GM15510 (cell line): Measurements from ENCODE around the gene CFLAR.
A peak's percentile ranks its signal among the peaks of the same experiment; 100 is the strongest.

Source experiments
- POLR2A ChIP-seq: IDR thresholded peaks from 3 replicates; pipeline ENCODE4 v1.6.1; 2011; ENCODE audit warnings: borderline replicate concordance; ENCODE audit not compliant: insufficient read length; ENCODE audit errors: extremely low read depth

CFLAR gene

GRCh38 chr2:201116115-201116958 is at the start of gene CFLAR:
Gene CFLAR (plus strand): TSS chr2:201116164. CDS start chr2:201129866, 13,702 bp downstream.
- TF ChIP-seq POLR2A, result peak; percentile 93

GRCh38 chr2:201070948-201071478 is 45.0 kb upstream of the CFLAR start:
- TF ChIP-seq POLR2A, result no peak

GRCh38 chr2:201071479-201072200 is 44.3 kb upstream of the CFLAR start, which contains the start of the genes HYCC2 and NDUFB3:
Gene HYCC2 (minus strand): TSS chr2:201071671. CDS start chr2:201024009, 47,662 bp downstream.
Gene NDUFB3 (plus strand): TSS chr2:201072001. CDS start chr2:201078883, 6,882 bp downstream.
- TF ChIP-seq POLR2A, result peak; percentile 42

- no peak for TF ChIP-seq POLR2A
Measured at GRCh38 chr2:201072201-201072530, 43.8 kb upstream of the CFLAR start.

- TF ChIP-seq POLR2A, result no peak
Measured at GRCh38 chr2:201073071-201073470, 42.9 kb upstream of the CFLAR start.

GRCh38 chr2:201074996-201075395 is 41.0 kb upstream of the CFLAR start:
- no peak for TF ChIP-seq POLR2A

GRCh38 chr2:201084863-201085262 is 31.1 kb upstream of the CFLAR start:
- TF ChIP-seq POLR2A, result no peak

- TF ChIP-seq POLR2A, result no peak
Measured at GRCh38 chr2:201090574-201090973, 25.4 kb upstream of the CFLAR start.

GRCh38 chr2:201093573-201093972 is 22.4 kb upstream of the CFLAR start:
- TF ChIP-seq POLR2A, result no peak

- no peak for TF ChIP-seq POLR2A
Measured at GRCh38 chr2:201100497-201100896, 15.5 kb upstream of the CFLAR start.

GRCh38 chr2:201105759-201106158 is 10.2 kb upstream of the CFLAR start:
- no peak for TF ChIP-seq POLR2A

GRCh38 chr2:201107624-201108023 is 8.3 kb upstream of the CFLAR start:
- no peak for TF ChIP-seq POLR2A

GRCh38 chr2:201108341-201108740 is 7.6 kb upstream of the CFLAR start:
- no peak for TF ChIP-seq POLR2A

GRCh38 chr2:201109186-201109585 is 6.8 kb upstream of the CFLAR start:
- no peak for TF ChIP-seq POLR2A

GRCh38 chr2:201110615-201111014 is 5.3 kb upstream of the CFLAR start:
- no peak for TF ChIP-seq POLR2A

- no peak for TF ChIP-seq POLR2A
Measured at GRCh38 chr2:201111096-201111495, 4.9 kb upstream of the CFLAR start.

- no peak for TF ChIP-seq POLR2A
Measured at GRCh38 chr2:201114350-201114749, 1.6 kb upstream of the CFLAR start.

- no peak for TF ChIP-seq POLR2A
Measured at GRCh38 chr2:201114846-201115245, 1.1 kb upstream of the CFLAR start.
